Loucy (cell line): ENCODE results near the gene FALEC.

Experiments used
- H2AFZ ChIP-seq: fragments of 200-600 bp; sonication (generic); 2 replicates; pipeline ENCODE4 v1.6.0; 2016; ENCODE audit warnings: antibody characterized with exemption, mild to moderate bottlenecking, low read length, moderate library complexity
- H3F3A ChIP-seq: fragments of 200-600 bp; 2 replicates; pipeline ENCODE4 v1.6.0; 2016; ENCODE audit warnings: antibody characterized with exemption, low read depth, mild to moderate bottlenecking
- H3K27me3 ChIP-seq: fragments of 200-600 bp; sonication (generic); 2 replicates; pipeline ENCODE4 v1.6.1; 2014; ENCODE audit warnings: low read length, mild to moderate bottlenecking; ENCODE audit not compliant: insufficient read depth, poor library complexity, severe bottlenecking
- H3K36me3 ChIP-seq: fragments of 200-600 bp; sonication (generic); 2 replicates; pipeline ENCODE4 v1.6.1; 2016; ENCODE audit warnings: low read length; ENCODE audit not compliant: insufficient read depth
- H3K4me1 ChIP-seq: fragments of 200-600 bp; sonication (generic); 2 replicates; pipeline ENCODE4 v1.5.1; 2014; ENCODE audit warnings: low read length, mild to moderate bottlenecking; ENCODE audit not compliant: insufficient read depth, poor library complexity, severe bottlenecking
- H3K4me2 ChIP-seq: fragments of 200-600 bp; sonication (generic); 2 replicates; pipeline ENCODE4 v1.6.0; 2014; ENCODE audit warnings: antibody characterized with exemption, low read length, low read depth, mild to moderate bottlenecking; ENCODE audit not compliant: poor library complexity, severe bottlenecking
- H3K4me3 ChIP-seq: fragments of 200-600 bp; sonication (generic); 2 replicates; pipeline ENCODE4 v1.5.1; 2014; ENCODE audit warnings: low read length, mild to moderate bottlenecking, mixed read lengths; ENCODE audit not compliant: poor library complexity, severe bottlenecking
- H3K79me2 ChIP-seq: fragments of 200-600 bp; sonication (generic); 2 replicates; pipeline ENCODE4 v1.6.1; 2014; ENCODE audit warnings: low read length; ENCODE audit not compliant: insufficient read depth
- H3K9ac ChIP-seq: fragments of 200-600 bp; sonication (generic); 2 replicates; pipeline ENCODE4 v1.6.0; 2014; ENCODE audit warnings: mild to moderate bottlenecking, low read depth, low read length, moderate library complexity; ENCODE audit not compliant: poor library complexity, severe bottlenecking
- H3K9me2 ChIP-seq: fragments of 200-600 bp; sonication (generic); replicated peaks from 2 replicates; pipeline ENCODE4 v1.6.1; 2016; ENCODE audit warnings: low read depth, low read length, mixed read lengths
- H3K9me3 ChIP-seq: fragments of 200-600 bp; sonication (generic); 2 replicates; pipeline ENCODE4 v1.6.1; 2014; ENCODE audit warnings: mild to moderate bottlenecking, antibody characterized with exemption, low read length, low read depth; ENCODE audit not compliant: insufficient read depth
- H4K20me1 ChIP-seq: fragments of 200-600 bp; sonication (generic); 2 replicates; pipeline ENCODE4 v1.6.0; 2014; ENCODE audit warnings: antibody characterized with exemption, low read length, mild to moderate bottlenecking; ENCODE audit not compliant: insufficient read depth, poor library complexity, severe bottlenecking
- EZH2phosphoT487 ChIP-seq: fragments of 200-600 bp; IDR thresholded peaks from 2 replicates; pipeline ENCODE4 v1.6.1; 2018; ENCODE audit warnings: antibody characterized with exemption, mild to moderate bottlenecking, moderate library complexity, borderline replicate concordance
- TF ChIP-seq, protein P1 (sequence below): fragments of 200-600 bp; sonication (generic); conservative IDR thresholded peaks from 2 replicates; pipeline ENCODE4 v1.5.1; 2014; ENCODE audit warnings: mild to moderate bottlenecking, antibody characterized with exemption, low read length

The FALEC gene

GRCh38 chr1:150472601-150473200 is 42.9 kb upstream of the FALEC start:
- H3K79me2 ChIP-seq: no peaks in the 10 kb centered on the region
- no peaks in the 10 kb centered on the region for H4K20me1 ChIP-seq
- H2AFZ ChIP-seq: no peak overlapping the region
- H3K4me1 ChIP-seq: no peaks in the 10 kb centered on the region
- H3K36me3 ChIP-seq: peaks cover 55% of the 10 kb centered on the region; the same call in 1 of the 2 replicates
- H3F3A ChIP-seq: no peaks in the 10 kb centered on the region; the same call in 1 of the 2 replicates
- H3K4me2 ChIP-seq: no peak overlapping the region
- no peaks in the 10 kb centered on the region for H3K9me3 ChIP-seq
- H3K4me3 ChIP-seq: no peak overlapping the region
- TF ChIP-seq EZH2phosphoT487: no peak
- TF ChIP-seq, protein P1, sequence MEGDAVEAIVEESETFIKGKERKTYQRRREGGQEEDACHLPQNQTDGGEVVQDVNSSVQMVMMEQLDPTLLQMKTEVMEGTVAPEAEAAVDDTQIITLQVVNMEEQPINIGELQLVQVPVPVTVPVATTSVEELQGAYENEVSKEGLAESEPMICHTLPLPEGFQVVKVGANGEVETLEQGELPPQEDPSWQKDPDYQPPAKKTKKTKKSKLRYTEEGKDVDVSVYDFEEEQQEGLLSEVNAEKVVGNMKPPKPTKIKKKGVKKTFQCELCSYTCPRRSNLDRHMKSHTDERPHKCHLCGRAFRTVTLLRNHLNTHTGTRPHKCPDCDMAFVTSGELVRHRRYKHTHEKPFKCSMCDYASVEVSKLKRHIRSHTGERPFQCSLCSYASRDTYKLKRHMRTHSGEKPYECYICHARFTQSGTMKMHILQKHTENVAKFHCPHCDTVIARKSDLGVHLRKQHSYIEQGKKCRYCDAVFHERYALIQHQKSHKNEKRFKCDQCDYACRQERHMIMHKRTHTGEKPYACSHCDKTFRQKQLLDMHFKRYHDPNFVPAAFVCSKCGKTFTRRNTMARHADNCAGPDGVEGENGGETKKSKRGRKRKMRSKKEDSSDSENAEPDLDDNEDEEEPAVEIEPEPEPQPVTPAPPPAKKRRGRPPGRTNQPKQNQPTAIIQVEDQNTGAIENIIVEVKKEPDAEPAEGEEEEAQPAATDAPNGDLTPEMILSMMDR: no peak
- no peak overlapping the region for H3K9ac ChIP-seq
- H3K9me2 ChIP-seq: no peaks in the 10 kb centered on the region
- no peaks in the 10 kb centered on the region for H3K27me3 ChIP-seq

DNA sequence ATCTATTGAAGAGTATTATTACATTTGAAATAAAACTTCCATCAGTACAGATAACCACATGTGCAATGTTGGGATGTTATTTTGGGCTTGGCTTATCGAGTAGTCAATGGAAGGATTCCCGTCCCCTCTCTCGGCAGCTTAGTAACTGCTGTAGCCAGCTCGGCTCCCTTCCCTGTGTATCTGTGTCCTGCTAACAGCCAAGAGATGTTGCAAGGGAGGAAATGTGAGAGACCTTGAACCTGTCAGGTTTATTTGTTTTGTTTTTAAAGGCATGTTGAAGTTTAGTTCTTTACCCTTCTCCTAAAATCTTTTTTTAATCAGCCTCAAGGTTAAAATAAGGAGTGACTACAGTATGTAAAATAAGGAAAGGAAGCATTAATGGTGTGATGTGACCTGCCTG is 41.9 kb upstream of the FALEC start:
- Histone ChIP-seq H3K4me3 (no peak overlapping the region), H3K79me2 (no peaks in the 10 kb centered on the region), H3K9me3 (no peaks in the 10 kb centered on the region), H3K9ac (no peak overlapping the region), H3F3A (no peaks in the 10 kb centered on the region; the same call in 1 of the 2 replicates), H3K36me3 (peaks cover 50% of the 10 kb centered on the region; the same call in 1 of the 2 replicates), H3K4me1 (no peaks in the 10 kb centered on the region), H3K27me3 (no peaks in the 10 kb centered on the region), H3K4me2 (no peak overlapping the region), H3K9me2 (no peaks in the 10 kb centered on the region), H2AFZ (no peak overlapping the region), H4K20me1 (no peaks in the 10 kb centered on the region)
- TF ChIP-seq, protein P1: no peak
- TF ChIP-seq EZH2phosphoT487: no peak

GRCh38 chr1:150474869-150475268 is 40.7 kb upstream of the FALEC start:
- TF ChIP-seq EZH2phosphoT487: no peak
- Histone ChIP-seq H3K9me2 (no peaks in the 10 kb centered on the region), H3K4me1 (no peaks in the 10 kb centered on the region), H3K36me3 (peaks cover 43% of the 10 kb centered on the region; the same call in 1 of the 2 replicates), H3K79me2 (no peaks in the 10 kb centered on the region), H4K20me1 (no peaks in the 10 kb centered on the region), H2AFZ (no peak overlapping the region), H3K9me3 (no peaks in the 10 kb centered on the region), H3K4me2 (no peak overlapping the region), H3K27me3 (no peaks in the 10 kb centered on the region), H3K4me3 (no peak overlapping the region), H3F3A (no peaks in the 10 kb centered on the region; the same call in 1 of the 2 replicates), H3K9ac (no peak overlapping the region)

DNA sequence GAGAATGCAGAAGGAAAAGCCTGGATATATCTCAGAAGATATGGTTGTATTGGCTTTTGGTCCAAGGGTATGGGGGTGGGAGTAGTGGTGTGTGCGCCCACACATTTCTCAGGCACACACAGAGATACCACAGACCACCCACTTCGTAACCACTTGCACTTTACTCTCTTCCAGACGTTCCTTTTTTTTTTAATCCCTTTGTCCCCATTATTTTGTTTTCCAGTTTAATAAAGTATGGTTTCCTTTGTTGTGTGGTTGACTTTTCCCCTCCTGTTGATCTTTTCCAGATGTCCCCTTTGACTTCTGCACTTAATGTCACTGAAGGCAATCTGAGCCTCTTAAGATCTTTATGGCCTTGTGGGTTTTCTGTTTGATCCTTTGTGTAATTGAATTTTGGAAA is 38.8 kb upstream of the FALEC start:
- H3K36me3 ChIP-seq: peaks cover 24% of the 10 kb centered on the region; the same call in 1 of the 2 replicates
- no peak for TF ChIP-seq EZH2phosphoT487
- TF ChIP-seq, protein P1: no peak
- no peak overlapping the region for H2AFZ ChIP-seq
- no peaks in the 10 kb centered on the region for H3K9me3 ChIP-seq
- no peaks in the 10 kb centered on the region for H3K4me1 ChIP-seq
- H3K4me3 ChIP-seq: no peak overlapping the region
- H3K4me2 ChIP-seq: no peak overlapping the region
- no peaks in the 10 kb centered on the region for H3K9me2 ChIP-seq
- H3K79me2 ChIP-seq: no peaks in the 10 kb centered on the region
- no peaks in the 10 kb centered on the region for H3K27me3 ChIP-seq
- no peaks in the 10 kb centered on the region; the same call in 1 of the 2 replicates for H3F3A ChIP-seq
- H4K20me1 ChIP-seq: no peaks in the 10 kb centered on the region
- H3K9ac ChIP-seq: no peak overlapping the region
